Loucy (cell line): ENCODE measurements around the gene CLMN.

Source experiments
- H2AFZ ChIP-seq: fragments of 200-600 bp; sonication (generic); 2 replicates; pipeline ENCODE4 v1.6.0; 2016; ENCODE audit warnings: antibody characterized with exemption, mild to moderate bottlenecking, low read length, moderate library complexity
- H3F3A ChIP-seq: fragments of 200-600 bp; 2 replicates; pipeline ENCODE4 v1.6.0; 2016; ENCODE audit warnings: antibody characterized with exemption, low read depth, mild to moderate bottlenecking
- H3K27me3 ChIP-seq: fragments of 200-600 bp; sonication (generic); 2 replicates; pipeline ENCODE4 v1.6.1; 2014; ENCODE audit warnings: low read length, mild to moderate bottlenecking; ENCODE audit not compliant: insufficient read depth, poor library complexity, severe bottlenecking
- H3K36me3 ChIP-seq: fragments of 200-600 bp; sonication (generic); 2 replicates; pipeline ENCODE4 v1.6.1; 2016; ENCODE audit warnings: low read length; ENCODE audit not compliant: insufficient read depth
- H3K4me1 ChIP-seq: fragments of 200-600 bp; sonication (generic); 2 replicates; pipeline ENCODE4 v1.5.1; 2014; ENCODE audit warnings: low read length, mild to moderate bottlenecking; ENCODE audit not compliant: insufficient read depth, poor library complexity, severe bottlenecking
- H3K4me2 ChIP-seq: fragments of 200-600 bp; sonication (generic); 2 replicates; pipeline ENCODE4 v1.6.0; 2014; ENCODE audit warnings: antibody characterized with exemption, low read length, low read depth, mild to moderate bottlenecking; ENCODE audit not compliant: poor library complexity, severe bottlenecking
- H3K4me3 ChIP-seq: fragments of 200-600 bp; sonication (generic); 2 replicates; pipeline ENCODE4 v1.5.1; 2014; ENCODE audit warnings: low read length, mild to moderate bottlenecking, mixed read lengths; ENCODE audit not compliant: poor library complexity, severe bottlenecking
- H3K79me2 ChIP-seq: fragments of 200-600 bp; sonication (generic); 2 replicates; pipeline ENCODE4 v1.6.1; 2014; ENCODE audit warnings: low read length; ENCODE audit not compliant: insufficient read depth
- H3K9ac ChIP-seq: fragments of 200-600 bp; sonication (generic); 2 replicates; pipeline ENCODE4 v1.6.0; 2014; ENCODE audit warnings: mild to moderate bottlenecking, low read depth, low read length, moderate library complexity; ENCODE audit not compliant: poor library complexity, severe bottlenecking
- H3K9me2 ChIP-seq: fragments of 200-600 bp; sonication (generic); replicated peaks from 2 replicates; pipeline ENCODE4 v1.6.1; 2016; ENCODE audit warnings: low read depth, low read length, mixed read lengths
- H3K9me3 ChIP-seq: fragments of 200-600 bp; sonication (generic); 2 replicates; pipeline ENCODE4 v1.6.1; 2014; ENCODE audit warnings: mild to moderate bottlenecking, antibody characterized with exemption, low read length, low read depth; ENCODE audit not compliant: insufficient read depth
- H4K20me1 ChIP-seq: fragments of 200-600 bp; sonication (generic); 2 replicates; pipeline ENCODE4 v1.6.0; 2014; ENCODE audit warnings: antibody characterized with exemption, low read length, mild to moderate bottlenecking; ENCODE audit not compliant: insufficient read depth, poor library complexity, severe bottlenecking
- EZH2phosphoT487 ChIP-seq: fragments of 200-600 bp; IDR thresholded peaks from 2 replicates; pipeline ENCODE4 v1.6.1; 2018; ENCODE audit warnings: antibody characterized with exemption, mild to moderate bottlenecking, moderate library complexity, borderline replicate concordance
- TF ChIP-seq, protein P1 (sequence below): fragments of 200-600 bp; sonication (generic); conservative IDR thresholded peaks from 2 replicates; pipeline ENCODE4 v1.5.1; 2014; ENCODE audit warnings: mild to moderate bottlenecking, antibody characterized with exemption, low read length

Gene CLMN

GRCh38 chr14:95250936-95251335 is 68.8 kb downstream of the CLMN start:
- H3K4me1 ChIP-seq, result peaks cover 7% of the 10 kb centered on the region
- H3K27me3 ChIP-seq, result no peaks in the 10 kb centered on the region
- TF ChIP-seq, protein P1, sequence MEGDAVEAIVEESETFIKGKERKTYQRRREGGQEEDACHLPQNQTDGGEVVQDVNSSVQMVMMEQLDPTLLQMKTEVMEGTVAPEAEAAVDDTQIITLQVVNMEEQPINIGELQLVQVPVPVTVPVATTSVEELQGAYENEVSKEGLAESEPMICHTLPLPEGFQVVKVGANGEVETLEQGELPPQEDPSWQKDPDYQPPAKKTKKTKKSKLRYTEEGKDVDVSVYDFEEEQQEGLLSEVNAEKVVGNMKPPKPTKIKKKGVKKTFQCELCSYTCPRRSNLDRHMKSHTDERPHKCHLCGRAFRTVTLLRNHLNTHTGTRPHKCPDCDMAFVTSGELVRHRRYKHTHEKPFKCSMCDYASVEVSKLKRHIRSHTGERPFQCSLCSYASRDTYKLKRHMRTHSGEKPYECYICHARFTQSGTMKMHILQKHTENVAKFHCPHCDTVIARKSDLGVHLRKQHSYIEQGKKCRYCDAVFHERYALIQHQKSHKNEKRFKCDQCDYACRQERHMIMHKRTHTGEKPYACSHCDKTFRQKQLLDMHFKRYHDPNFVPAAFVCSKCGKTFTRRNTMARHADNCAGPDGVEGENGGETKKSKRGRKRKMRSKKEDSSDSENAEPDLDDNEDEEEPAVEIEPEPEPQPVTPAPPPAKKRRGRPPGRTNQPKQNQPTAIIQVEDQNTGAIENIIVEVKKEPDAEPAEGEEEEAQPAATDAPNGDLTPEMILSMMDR, result no peak
- TF ChIP-seq EZH2phosphoT487, result no peak
- no peaks in the 10 kb centered on the region for H3F3A ChIP-seq
- H3K9me3 ChIP-seq, result no peaks in the 10 kb centered on the region
- no peak overlapping the region for H3K4me2 ChIP-seq
- H3K9ac ChIP-seq, result no peak overlapping the region
- no peaks in the 10 kb centered on the region for H3K9me2 ChIP-seq
- no peaks in the 10 kb centered on the region for H4K20me1 ChIP-seq
- no peak overlapping the region for H3K4me3 ChIP-seq
- H2AFZ ChIP-seq, result no peak overlapping the region
- H3K36me3 ChIP-seq, result no peaks in the 10 kb centered on the region
- H3K79me2 ChIP-seq, result no peaks in the 10 kb centered on the region

GRCh38 chr14:95250140-95250769 is 69.5 kb downstream of the CLMN start:
- Histone ChIP-seq H3K4me2 (no peak overlapping the region), H3K4me1 (peaks cover 7% of the 10 kb centered on the region), H3K9ac (no peak overlapping the region), H3F3A (no peaks in the 10 kb centered on the region), H3K36me3 (no peaks in the 10 kb centered on the region), H3K9me3 (no peaks in the 10 kb centered on the region), H3K79me2 (no peaks in the 10 kb centered on the region), H3K4me3 (no peak overlapping the region), H4K20me1 (no peaks in the 10 kb centered on the region), H3K9me2 (no peaks in the 10 kb centered on the region), H2AFZ (no peak overlapping the region), H3K27me3 (no peaks in the 10 kb centered on the region)
- no peak for TF ChIP-seq EZH2phosphoT487
- TF ChIP-seq, protein P1, result no peak

GRCh38 chr14:95248432-95248831 is 71.3 kb downstream of the CLMN start:
- TF ChIP-seq, protein P1, result no peak
- no peak for TF ChIP-seq EZH2phosphoT487
- Histone ChIP-seq H3K4me1 (peaks cover 7% of the 10 kb centered on the region), H3K9me3 (no peaks in the 10 kb centered on the region), H3K79me2 (no peaks in the 10 kb centered on the region), H3K9ac (no peak overlapping the region), H3K27me3 (no peaks in the 10 kb centered on the region), H3K9me2 (no peaks in the 10 kb centered on the region), H2AFZ (no peak overlapping the region), H3K4me2 (no peak overlapping the region), H4K20me1 (no peaks in the 10 kb centered on the region), H3K4me3 (no peak overlapping the region), H3K36me3 (no peaks in the 10 kb centered on the region), H3F3A (no peaks in the 10 kb centered on the region)
